Measurements from ENCODE around the gene KCNJ16. TPM values are rescaled to one million over a fixed set of nuclear protein-coding genes. Genes with fewer than 3 reads are reported as not detected.

Gene KCNJ16
- total and polyA plus RNA-seq, 8 donors, result 20.5 to 65.2 (median 28.4) TPM

- DNase-seq, result no peak
- H3K36me3 ChIP-seq, result no peaks in the 10 kb centered on the region
- 71% methylated on average over 4 of the region's 4 CpGs for WGBS, 2 donors
- ATAC-seq, result no peak
- H3K4me3 ChIP-seq, result no peak overlapping the region
- H3K9me3 ChIP-seq, result no peaks in the 10 kb centered on the region
- no peaks in the 10 kb centered on the region for H3K4me1 ChIP-seq
- no peak for TF ChIP-seq CTCF (IDR thresholded peaks at IDR 0.05)
- no peak overlapping the region for H3K27ac ChIP-seq
- no peaks in the 10 kb centered on the region for H3K27me3 ChIP-seq
- FAIRE-seq, result no peak
- intact Hi-C loops (cut with DNase I), result no loop called here
These were observed 108.5 kb downstream of the KCNJ16 start for GRCh38 chr17:70183508-70183907.

- H3K9me3 ChIP-seq, result no peaks in the 10 kb centered on the region
- FAIRE-seq, result no peak
- no peaks in the 10 kb centered on the region for H3K36me3 ChIP-seq
- H3K27me3 ChIP-seq, result no peaks in the 10 kb centered on the region
- TF ChIP-seq CTCF (IDR thresholded peaks at IDR 0.05), result no peak
- H3K4me3 ChIP-seq, result no peak overlapping the region
- intact Hi-C loops (cut with DNase I), result no loop called here
- H3K27ac ChIP-seq, result no peak overlapping the region
- no peak for DNase-seq
- ATAC-seq, result no peak
- H3K4me1 ChIP-seq, result no peaks in the 10 kb centered on the region
These were observed 109.2 kb downstream of the KCNJ16 start for GRCh38 chr17:70184207-70184606.

GRCh38 chr17:70184770-70185169 is 109.7 kb downstream of the KCNJ16 start:
- intact Hi-C loops (cut with DNase I), result no loop called here
- no peaks in the 10 kb centered on the region for H3K9me3 ChIP-seq
- ATAC-seq (no peak), DNase-seq (no peak), FAIRE-seq (no peak)
- no peak overlapping the region for H3K27ac ChIP-seq
- no peaks in the 10 kb centered on the region for H3K4me1 ChIP-seq
- no peak for TF ChIP-seq CTCF (IDR thresholded peaks at IDR 0.05)
- H3K4me3 ChIP-seq, result no peak overlapping the region
- H3K36me3 ChIP-seq, result no peaks in the 10 kb centered on the region
- H3K27me3 ChIP-seq, result no peaks in the 10 kb centered on the region
- WGBS, 2 donors, result 82 to 84% methylated on average over 4 of the region's 4 CpGs

Other genes with a start within 250 kb of the KCNJ16 start
- gene KCNJ2, start 94.3 kb downstream of the KCNJ16 start, total RNA-seq, result 1 to 10 TPM in 2 of 6 donors, under 1 TPM in 4; 0.32 to 2.3 (median 0.60) TPM
- under 1 TPM; 0.38 to 0.75 TPM for gene KCNJ2, start 94.3 kb downstream of the KCNJ16 start, polyA plus RNA-seq